Activated naive CD4-positive, alpha-beta T cell (primary cell): ENCODE measurements around the gene UXS1.

Experiments
- DNase-seq, 4 experiments: peaks; one replicate each; lab custom pipeline; 2025; lab: John Stamatoyannopoulos, UW

The UXS1 gene

GRCh38 chr2:106044859-106045258 lies 149.2 kb downstream of the UXS1 start:
- DNase-seq = no peak

- DNase-seq = no peak
Observed at GRCh38 chr2:106044021-106044420, 150.1 kb downstream of the UXS1 start.
